Measurements from ENCODE around the gene RAPGEF1. TPM values are rescaled to one million over a fixed set of nuclear protein-coding genes. Genes with fewer than 3 reads are reported as not detected.
A peak's percentile ranks its signal among the peaks of the same experiment; 100 is the strongest.

Gene RAPGEF1
- total and polyA plus RNA-seq, 9 of the 15 experiments (the other 6 are each of a cell fraction or from before 2014, with no cell fraction given): 0.06 to 44.1 (median 19.9) TPM

DNA sequence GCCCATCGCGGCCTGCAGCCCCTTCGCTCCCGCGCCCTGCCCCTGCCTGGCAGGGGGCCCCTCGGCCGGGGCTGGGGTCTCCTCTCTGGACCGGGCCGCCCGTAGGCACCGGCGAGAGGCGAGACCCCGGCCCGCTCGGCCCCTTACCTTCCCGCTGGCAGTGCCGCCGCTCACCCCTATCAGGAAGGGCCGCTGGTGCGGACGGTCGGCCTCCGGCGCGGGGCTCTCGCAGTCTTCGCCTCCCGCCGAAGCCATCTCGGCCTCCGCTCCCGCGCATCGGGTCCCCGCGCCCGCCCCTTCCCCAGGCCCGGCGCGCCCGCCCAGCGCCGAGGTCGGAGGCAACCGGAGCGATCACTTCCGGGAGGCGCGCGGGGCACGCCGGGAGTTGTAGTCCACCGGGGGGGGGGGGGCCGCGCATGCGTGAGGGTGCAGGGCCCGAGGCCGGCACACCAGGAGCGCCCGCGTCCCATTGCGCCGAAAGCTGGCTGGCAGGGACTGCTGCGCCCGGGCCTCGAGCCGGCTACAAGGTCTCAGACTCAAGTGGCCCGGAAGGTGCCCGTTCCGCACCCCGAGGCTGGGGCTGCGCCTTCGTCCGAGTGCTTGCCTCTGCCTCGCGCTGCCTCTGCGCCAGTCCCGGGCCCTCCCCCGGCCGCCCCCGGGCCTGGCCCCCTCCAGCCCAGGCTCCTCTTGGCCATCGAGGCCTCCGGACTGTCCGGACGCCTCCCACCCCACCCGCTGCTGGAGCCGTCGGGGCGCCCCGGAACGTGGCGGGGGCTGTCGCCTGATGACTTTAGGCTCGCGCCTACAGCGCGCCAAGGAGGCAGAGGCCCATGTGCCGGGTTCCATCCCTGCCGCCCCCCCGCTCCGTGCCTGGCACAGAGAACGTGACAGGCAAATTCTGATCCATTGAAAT is 208.7 kb downstream of the RAPGEF1 start, which contains the start of gene UCK1 (continued):
- no peak for TF ChIP-seq KLF16 (IDR thresholded peaks at IDR 0.05)
- no peak for TF ChIP-seq OTX1 (CRISPR knock-in tag; IDR thresholded peaks at IDR 0.05)
- 0 out of 2 replicates have a peak, but pooled peaks have one; percentile 56 for TF ChIP-seq E2F3 (CRISPR knock-in tag; IDR thresholded peaks at IDR 0.05)
- no peak for TF ChIP-seq HEY1 (CRISPR knock-in tag; IDR thresholded peaks at IDR 0.05; ENCODE audit: borderline replicate concordance)
- no peak for TF ChIP-seq ZNF512 (tag; IDR thresholded peaks at IDR 0.05)
- no peak for TF ChIP-seq ZNF384 (IDR thresholded peaks at IDR 0.05; ENCODE audit: low read depth, low read length)
- no peak for TF ChIP-seq SMAD1 (IDR thresholded peaks at IDR 0.05; ENCODE audit: low read depth, low read length, partially characterized antibody)
- no peak for TF ChIP-seq ZNF24 (IDR thresholded peaks at IDR 0.05)
- peak; percentile 84 for TF ChIP-seq POLR2G (IDR thresholded peaks at IDR 0.05; ENCODE audit: low read depth, low read length)
- TF ChIP-seq CHD2 (IDR thresholded peaks at IDR 0.05; ENCODE audit: low read depth, low read length): no peak
- TF ChIP-seq CCNT2 (IDR thresholded peaks at IDR 0.05; ENCODE audit: borderline replicate concordance, extremely low read depth, insufficient read length, low read depth, low read length): peak; percentile 28
- no peak for TF ChIP-seq NR3C1 (CRISPR knock-in tag; IDR thresholded peaks at IDR 0.05)
- no peak for TF ChIP-seq RBM14 (IDR thresholded peaks at IDR 0.05; ENCODE audit: borderline replicate concordance, insufficient read depth, low read depth, low read length)
- TF ChIP-seq NELFE (IDR thresholded peaks at IDR 0.05; ENCODE audit: insufficient read depth, insufficient read length): no peak
- TF ChIP-seq TAF1 (IDR thresholded peaks at IDR 0.05; ENCODE audit: control insufficient read depth, extremely low read depth, insufficient read depth, low read length, severe bottlenecking): peak; percentile 43
- no peak for TF ChIP-seq NBN (IDR thresholded peaks at IDR 0.05; ENCODE audit: low read depth)
- no peak for TF ChIP-seq ZNF444 (CRISPR knock-in tag; IDR thresholded peaks at IDR 0.05)
- no peak for TF ChIP-seq TFAM (CRISPR knock-in tag; conservative IDR thresholded peaks at IDR 0.05)
- no peak for TF ChIP-seq ZNF778 (CRISPR knock-in tag; IDR thresholded peaks at IDR 0.05)
- TF ChIP-seq, protein P1, sequence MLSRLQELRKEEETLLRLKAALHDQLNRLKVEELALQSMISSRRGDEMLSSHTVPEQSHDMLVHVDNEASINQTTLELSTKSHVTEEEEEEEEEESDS (CRISPR knock-in tag; IDR thresholded peaks at IDR 0.05): no peak
- TF ChIP-seq CEBPB (tag; IDR thresholded peaks at IDR 0.05): no peak
- no peak for TF ChIP-seq TAF9B (IDR thresholded peaks at IDR 0.05; ENCODE audit: partially characterized antibody)
- TF ChIP-seq ZNF311 (CRISPR knock-in tag; IDR thresholded peaks at IDR 0.05): no peak
- no peak for TF ChIP-seq KDM4B (IDR thresholded peaks at IDR 0.05; ENCODE audit: borderline replicate concordance in 2 of 2, low read depth in 1 of 2)
- TF ChIP-seq ZNF282 (CRISPR knock-in tag; IDR thresholded peaks at IDR 0.05): peak; percentile 76; the same call in 1 of the 2 replicates
- no peak for TF ChIP-seq ZBTB5 (IDR thresholded peaks at IDR 0.05)
